Stimulated activated CD4-positive, alpha-beta T cell treated with anti-CD3 and anti-CD28 coated beads, Interleukin-4, amount 100 ng/mL, for 48 hours (primary cell): ENCODE data around the gene ZNF436.

Experiments
- DNase-seq, 2 donors: peaks; one replicate each; pipeline ENCODE4 v3.0.0-alpha.2; 2020; ENCODE audit warnings: low read depth in 2 of 2

Gene ZNF436

GRCh38 chr1:23366598-23366997 is 3.0 kb downstream of the ZNF436 start:
- no peak for DNase-seq

- no peak for DNase-seq
These were observed 3.5 kb downstream of the ZNF436 start for GRCh38 chr1:23366146-23366545.

- no peak for DNase-seq
These were observed 7.4 kb downstream of the ZNF436 start for GRCh38 chr1:23362218-23362713.

- DNase-seq: no peak
These were observed 11.2 kb downstream of the ZNF436 start for GRCh38 chr1:23358310-23358875.

- DNase-seq: no peak
These were observed 12.3 kb downstream of the ZNF436 start for GRCh38 chr1:23357138-23357908.

GRCh38 chr1:23356471-23357137 is 13.0 kb downstream of the ZNF436 start:
- no peak for DNase-seq

GRCh38 chr1:23354245-23354644 is 15.4 kb downstream of the ZNF436 start:
- DNase-seq: no peak

- no peak for DNase-seq
These were observed 17.4 kb downstream of the ZNF436 start for GRCh38 chr1:23352096-23352695.

- no peak for DNase-seq
These were observed 23.7 kb downstream of the ZNF436 start for GRCh38 chr1:23345920-23346319.

GRCh38 chr1:23344987-23345472 is 24.6 kb downstream of the ZNF436 start:
- no peak for DNase-seq

GRCh38 chr1:23344111-23344986 is 25.3 kb downstream of the ZNF436 start, which contains the start of gene HNRNPR:
HNRNPR (minus strand) TSS chr1:23344284; CDS start chr1:23341008, 3,276 bp downstream.
- peak; percentile 99 to 100 for DNase-seq

- DNase-seq: peak; percentile 34 to 51
These were observed 26.2 kb downstream of the ZNF436 start for GRCh38 chr1:23343221-23344110.

- no peak for DNase-seq
These were observed 27.5 kb downstream of the ZNF436 start for GRCh38 chr1:23341931-23342692.

GRCh38 chr1:23339632-23340031 is 30.0 kb downstream of the ZNF436 start:
- no peak for DNase-seq

- no peak for DNase-seq
These were observed 31.8 kb downstream of the ZNF436 start for GRCh38 chr1:23337869-23338268.

GRCh38 chr1:23331713-23332112 is 37.9 kb downstream of the ZNF436 start:
- DNase-seq: no peak

- DNase-seq: no peak
These were observed 38.8 kb downstream of the ZNF436 start for GRCh38 chr1:23330846-23331245.

- no peak for DNase-seq
These were observed 44.2 kb downstream of the ZNF436 start for GRCh38 chr1:23325393-23325792.

- DNase-seq: no peak
These were observed 46.9 kb downstream of the ZNF436 start for GRCh38 chr1:23322770-23323169.
